Gastrocnemius medialis (tissue), 4 donors: Measurements from ENCODE around the gene HHEX.

Experiments
- CTCF ChIP-seq, 5 experiments: fragments of 450-650 bp in 3 of 5; fragments of 200-600 bp in 2 of 5; sonication (generic) in 2 of 5; IDR thresholded peaks in 4 of 5; conservative IDR thresholded peaks in 1 of 5; 1 replicate in 4 of 5; 2 replicates in 1 of 5; pipeline ENCODE4 v1.5.1; 2016 to 2019; ENCODE audit warnings: antibody characterized with exemption in 5 of 5, mild to moderate bottlenecking in 3 of 5, moderate library complexity in 3 of 5
- POLR2A ChIP-seq, 2 donors: fragments of 450-650 bp; IDR thresholded peaks; one replicate each; pipeline ENCODE4 v1.6.1; 2017; ENCODE audit warnings: antibody characterized with exemption in 2 of 2, mild to moderate bottlenecking in 2 of 2, moderate library complexity in 2 of 2

- TF ChIP-seq CTCF (IDR thresholded peaks at IDR 0.05 in 4 of 5, conservative IDR thresholded peaks at IDR 0.05 in 1 of 5) (no peak), POLR2A (IDR thresholded peaks at IDR 0.05) (no peak)
These were observed 7.0 kb downstream of the HHEX start for GRCh38 chr10:92696606-92697383.
